Activated CD4-positive, CD25-positive, alpha-beta regulatory T cell treated with anti-CD3 and anti-CD28 coated beads, Interleukin-2, amount 50 U/mL, for 72 hours (primary cell): ENCODE data around the gene KRTAP5-8.
"Not testable (repeated sequence)": the region's sequence is repeated elsewhere in the genome, so short reads cannot be mapped to it uniquely, and the experiment has no call there.

Source experiments
- DNase-seq: peaks from one replicate; pipeline ENCODE4 v3.0.0; 2021

KRTAP5-8 gene

GRCh38 chr11:71537977-71538665 is at the start of gene KRTAP5-8:
TSS of gene KRTAP5-8 (plus strand) at chr11:71538025. CDS start at chr11:71538056, 31 bp downstream.
- not testable (repeated sequence) for DNase-seq

DNA sequence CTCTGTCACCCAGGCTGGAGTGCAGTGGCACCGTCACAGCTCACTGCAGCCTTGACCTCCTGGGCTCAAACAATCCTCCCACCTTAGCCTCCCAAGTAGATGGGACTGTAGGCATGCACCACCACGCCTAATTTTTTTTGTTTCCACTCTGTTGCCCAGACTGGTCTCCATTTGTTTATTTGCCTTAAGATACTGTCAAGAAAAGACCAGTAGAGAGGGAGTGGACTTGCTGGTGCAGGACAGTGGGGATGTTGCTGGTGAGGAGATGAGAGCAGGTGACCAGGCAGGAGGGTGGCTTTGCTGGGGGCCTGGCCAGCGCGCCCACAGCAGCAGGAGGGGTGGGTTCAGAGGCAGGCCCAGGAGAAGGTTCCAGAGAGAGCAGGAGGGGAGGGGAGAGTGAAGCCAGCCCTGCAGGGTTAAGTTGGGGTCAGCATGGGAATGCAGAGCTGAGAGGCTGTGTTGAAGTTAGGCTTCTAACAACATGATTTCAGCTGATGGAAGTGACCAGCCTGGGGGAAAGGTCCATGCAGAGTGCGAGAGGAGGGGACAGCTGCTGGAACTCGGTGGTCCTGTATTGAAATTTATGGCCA is 49.0 kb upstream of the KRTAP5-8 start:
- DNase-seq = no peak

DNA sequence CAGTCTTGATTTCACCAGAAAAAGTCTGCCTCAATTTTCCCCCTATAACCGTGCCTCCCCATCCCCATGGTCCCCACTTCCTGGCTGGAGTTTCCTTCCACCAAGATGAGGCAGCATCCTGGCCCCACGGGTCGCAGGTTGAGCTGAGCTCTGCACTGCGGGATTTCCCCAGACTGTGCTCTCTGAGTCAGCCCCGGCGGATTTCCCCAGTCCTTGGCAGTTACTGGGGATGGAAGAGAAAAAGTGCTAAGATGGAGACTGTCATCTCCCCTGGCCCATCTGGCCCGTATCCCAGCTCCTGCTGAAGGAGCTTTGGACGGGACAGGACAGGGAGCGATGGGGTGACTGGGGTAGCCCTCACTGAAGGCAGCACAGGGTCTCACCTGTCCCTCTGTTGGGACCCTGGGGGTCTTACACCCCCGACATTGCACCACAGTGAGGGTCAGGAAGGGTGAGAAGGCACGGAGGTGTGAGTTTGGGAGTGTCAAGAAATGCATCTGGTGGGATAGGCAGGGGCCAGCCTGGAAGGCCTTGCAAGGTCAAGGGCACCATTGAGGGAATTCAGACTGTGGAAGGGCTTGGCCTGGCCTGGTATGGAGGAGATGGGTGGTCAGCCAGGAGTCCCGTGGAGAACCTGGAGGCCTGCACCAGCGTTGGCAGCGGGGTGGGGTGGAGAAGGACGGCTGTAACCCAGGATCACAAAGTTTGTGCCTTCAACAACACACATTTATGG is 48.3 kb upstream of the KRTAP5-8 start:
- DNase-seq = peak; percentile 57

- DNase-seq = no peak
Observed at GRCh38 chr11:71490044-71490730, 47.6 kb upstream of the KRTAP5-8 start.

DNA sequence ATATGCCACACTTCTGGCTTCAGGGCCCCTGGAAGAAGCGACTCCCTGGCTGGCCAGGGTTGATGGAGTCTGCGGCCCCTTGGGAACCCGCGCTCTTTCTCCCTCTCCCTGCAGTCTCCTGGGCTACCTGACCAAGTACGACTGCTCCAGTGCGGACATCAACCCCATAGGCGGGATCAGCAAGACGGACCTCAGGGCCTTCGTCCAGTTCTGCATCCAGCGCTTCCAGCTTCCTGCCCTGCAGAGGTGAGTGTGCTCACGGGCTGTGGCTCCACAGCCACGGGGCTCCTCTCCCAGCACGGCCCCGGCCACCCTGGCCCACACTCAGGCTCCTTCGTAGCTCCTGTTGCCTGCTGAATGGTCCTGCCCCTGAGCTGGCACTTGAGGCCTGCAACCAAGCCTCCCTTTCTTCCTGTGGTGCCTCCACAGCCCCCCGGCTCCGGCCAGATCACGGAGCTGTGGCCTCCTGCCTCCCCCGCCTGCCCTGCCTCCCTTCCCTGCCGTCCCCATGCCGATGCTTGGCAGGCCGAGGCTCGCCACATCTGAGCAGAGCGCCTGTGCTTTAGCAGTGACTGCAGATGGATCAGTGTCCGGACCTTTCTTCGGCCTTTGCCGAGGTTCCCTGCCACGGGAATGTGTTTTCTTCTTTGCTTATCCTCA is 47.0 kb upstream of the KRTAP5-8 start:
- no peak for DNase-seq

DNA sequence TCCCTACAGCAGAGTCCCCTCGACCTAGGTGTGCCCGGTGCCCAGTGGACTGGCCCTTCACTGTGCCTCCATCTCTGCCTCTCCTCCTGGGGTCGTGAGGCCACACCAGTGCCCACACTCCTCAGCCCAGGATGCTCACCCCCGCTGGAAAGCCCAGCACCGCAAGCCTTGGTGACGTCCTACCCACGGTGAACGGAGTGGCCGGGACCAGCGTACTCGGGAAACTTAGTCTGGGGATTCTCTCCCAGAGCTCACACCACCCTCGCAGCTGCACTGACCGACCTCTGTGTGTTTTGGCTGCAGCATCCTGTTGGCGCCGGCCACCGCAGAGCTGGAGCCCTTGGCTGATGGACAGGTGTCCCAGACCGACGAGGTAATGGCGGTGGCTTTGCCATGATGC is 46.3 kb upstream of the KRTAP5-8 start:
- no peak for DNase-seq

- DNase-seq = no peak
Observed at GRCh38 chr11:71491940-71492339, 45.9 kb upstream of the KRTAP5-8 start.

DNA sequence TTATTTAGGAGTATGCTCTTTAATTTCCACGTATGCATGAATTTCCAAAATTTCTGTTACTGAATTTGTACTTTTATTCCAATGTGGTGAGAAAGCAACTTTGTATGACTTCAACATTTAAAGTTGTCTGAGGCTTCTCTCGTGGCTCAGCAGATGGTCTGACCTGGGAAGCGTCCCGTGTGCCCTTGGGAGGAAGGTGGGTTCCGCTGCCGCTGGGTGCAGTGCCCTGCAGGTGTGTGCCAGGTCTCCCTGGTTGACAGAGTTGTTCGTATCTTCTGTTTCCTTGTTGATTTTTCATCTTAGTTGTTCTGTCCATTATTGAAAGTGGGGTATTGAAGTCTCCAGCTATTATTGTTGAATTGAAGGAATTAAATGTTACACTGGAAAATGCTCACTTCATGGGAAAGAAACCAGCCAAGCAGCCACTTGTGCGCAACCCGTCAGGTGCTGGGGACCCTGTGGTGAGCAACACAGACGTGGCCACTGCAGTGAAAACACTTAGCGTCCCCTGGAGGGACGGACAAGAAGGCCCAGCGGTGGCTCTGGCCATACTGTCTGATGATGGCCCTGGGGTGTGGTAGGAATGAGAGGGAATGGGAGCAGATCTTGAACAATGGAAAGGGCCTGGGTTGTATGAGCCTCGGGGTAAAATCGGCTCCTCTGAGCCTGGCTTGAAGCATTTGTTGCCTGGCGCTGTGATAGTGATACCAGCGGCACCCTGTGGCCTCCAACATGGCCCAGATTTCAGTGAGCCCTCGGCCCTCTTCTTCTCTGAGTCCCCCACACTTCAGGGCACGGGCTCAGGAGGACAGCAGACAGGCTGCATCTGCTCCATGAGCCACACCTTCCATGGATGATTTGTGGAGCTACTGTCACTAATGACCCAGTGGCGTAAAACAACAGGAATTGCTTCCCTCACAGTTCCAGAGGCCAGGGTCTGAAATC is 42.3 kb upstream of the KRTAP5-8 start:
- no peak for DNase-seq

- DNase-seq = no peak
Observed at GRCh38 chr11:71496421-71496820, 41.4 kb upstream of the KRTAP5-8 start.

- DNase-seq = no peak
Observed at GRCh38 chr11:71498091-71498490, 39.7 kb upstream of the KRTAP5-8 start.

GRCh38 chr11:71499125-71499524 is 38.7 kb upstream of the KRTAP5-8 start:
- DNase-seq = no peak

GRCh38 chr11:71499546-71499945 is 38.3 kb upstream of the KRTAP5-8 start:
- DNase-seq = no peak

DNA sequence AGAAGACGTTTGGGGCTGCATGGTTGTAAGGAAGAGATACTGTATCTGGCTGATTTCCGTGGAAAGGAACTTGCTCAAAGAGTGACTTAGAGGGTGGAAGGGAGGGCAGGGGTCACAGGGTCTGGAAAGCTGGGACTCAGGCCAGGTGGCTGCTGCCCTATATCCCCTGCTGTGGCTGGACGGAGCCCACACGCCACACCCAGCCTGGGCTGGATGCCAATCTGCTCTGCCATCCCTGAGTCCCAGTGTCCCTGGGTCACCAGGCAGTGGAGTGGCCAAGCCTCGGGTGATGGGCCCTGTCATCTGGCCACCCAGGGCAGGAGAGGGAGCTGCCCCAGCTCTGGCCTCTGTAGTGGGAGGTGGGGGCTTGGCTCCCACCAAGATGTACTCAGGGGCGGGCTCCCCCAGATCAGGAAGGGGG is 37.2 kb upstream of the KRTAP5-8 start:
- no peak for DNase-seq

DNA sequence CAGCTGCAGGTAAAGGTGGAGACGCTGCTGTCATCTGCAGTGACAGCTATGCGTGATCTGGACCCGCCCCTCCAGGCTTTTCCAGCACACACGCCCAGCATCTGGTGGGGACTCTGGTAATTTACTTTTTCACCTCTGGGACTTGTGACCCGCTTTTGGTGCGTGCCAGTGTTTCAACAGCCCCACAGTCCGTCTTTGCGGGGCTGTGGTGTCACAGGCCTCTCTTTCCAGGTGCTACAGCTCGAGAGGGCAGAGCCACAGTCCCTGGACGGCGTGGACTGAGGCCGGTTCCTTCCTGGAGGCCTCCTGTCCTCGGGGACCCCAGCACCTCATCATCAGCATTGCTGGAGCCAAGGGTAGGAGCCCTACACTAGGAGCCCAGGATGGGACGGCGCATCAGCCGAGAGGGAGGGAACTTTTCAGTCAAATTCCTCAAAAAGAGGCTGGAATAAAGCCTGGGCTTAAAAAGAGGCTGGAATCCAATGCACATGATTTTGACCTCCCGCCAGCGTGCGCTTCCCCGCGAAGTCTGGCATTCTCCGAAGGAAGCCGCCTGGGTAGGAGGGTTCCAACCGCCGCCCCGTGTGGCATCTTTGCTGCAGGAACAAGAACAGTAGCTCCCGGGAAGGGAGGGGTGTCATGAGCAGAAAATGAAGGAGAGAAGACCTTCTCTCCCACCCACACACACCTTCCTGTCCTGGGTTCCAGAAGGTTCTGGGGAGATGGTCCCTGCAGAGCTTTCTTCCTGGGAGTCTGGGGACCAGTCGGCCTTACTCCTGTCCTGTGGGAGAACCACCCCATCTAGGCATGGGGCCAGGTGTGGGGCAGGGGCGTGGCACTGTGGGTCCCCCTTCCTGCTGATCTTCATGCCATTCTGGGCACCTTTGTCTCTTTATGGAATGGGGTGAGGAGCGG is 36.5 kb upstream of the KRTAP5-8 start:
- no peak for DNase-seq

DNA sequence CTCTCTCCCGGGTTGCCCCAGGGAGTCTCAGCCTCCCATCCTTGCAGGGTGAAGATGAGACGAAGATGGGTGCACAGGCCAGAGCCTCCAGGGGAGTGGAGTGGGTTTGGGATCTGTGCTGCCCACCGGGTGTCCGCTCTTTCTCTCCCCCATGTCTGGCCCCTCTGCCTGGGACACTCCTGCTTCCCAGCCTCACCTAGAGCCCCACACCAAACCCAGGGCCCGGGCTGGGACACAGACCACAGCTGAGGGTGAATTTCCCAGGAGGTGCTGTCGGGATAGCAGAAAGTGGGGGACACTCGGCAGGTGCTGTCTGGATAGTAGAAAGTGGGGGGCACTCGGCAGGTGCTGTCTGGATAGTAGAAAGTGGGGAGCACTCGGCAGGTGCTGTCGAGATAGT is 35.8 kb upstream of the KRTAP5-8 start:
- DNase-seq = no peak

DNA sequence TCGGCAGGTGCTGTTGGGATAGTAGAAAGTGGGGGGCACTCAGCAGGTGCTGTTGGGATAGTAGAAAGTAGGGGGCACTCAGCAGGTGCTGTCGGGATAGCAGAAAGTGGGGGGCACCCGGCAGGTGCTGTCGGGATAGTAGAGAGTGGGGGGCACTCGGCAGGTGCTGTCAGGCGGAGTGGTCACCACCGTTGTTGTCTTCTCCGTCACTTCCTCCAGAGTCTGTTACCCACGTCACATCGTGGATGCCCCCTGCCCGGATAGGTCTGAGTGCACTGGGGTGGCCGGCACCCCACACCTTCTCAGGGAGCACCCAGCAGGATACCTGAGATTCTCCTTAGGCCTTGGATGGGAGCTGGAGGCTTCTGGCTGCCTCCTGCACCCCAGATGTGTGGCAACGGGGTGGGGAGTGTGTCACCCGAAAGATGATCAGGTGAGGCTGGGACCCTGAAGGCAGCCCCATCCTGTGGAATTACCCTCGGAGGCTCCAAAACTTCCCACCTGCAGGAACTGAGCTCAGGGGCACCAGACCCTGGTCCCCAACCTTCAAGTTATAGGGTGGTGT is 34.9 kb upstream of the KRTAP5-8 start:
- DNase-seq = no peak

DNA sequence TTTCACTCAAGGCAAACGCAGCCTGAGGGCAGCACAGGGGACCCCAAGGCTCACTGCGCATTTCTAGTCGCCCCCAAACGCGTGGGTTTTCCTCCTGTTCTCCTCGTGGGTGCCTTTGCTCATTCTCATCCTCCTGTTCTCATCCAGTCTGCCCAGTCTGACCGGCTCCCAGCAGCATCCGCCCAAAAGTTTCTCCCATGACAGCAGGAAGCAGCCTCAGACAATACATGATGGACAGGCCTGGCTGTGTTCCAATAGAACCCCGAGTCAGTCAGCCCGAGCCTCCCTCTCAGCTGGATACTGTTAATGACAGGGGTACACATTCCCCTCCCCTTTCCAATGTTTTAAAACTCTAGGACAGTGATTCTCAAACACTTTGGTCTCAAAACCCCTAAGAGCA is 33.3 kb upstream of the KRTAP5-8 start:
- no peak for DNase-seq

DNA sequence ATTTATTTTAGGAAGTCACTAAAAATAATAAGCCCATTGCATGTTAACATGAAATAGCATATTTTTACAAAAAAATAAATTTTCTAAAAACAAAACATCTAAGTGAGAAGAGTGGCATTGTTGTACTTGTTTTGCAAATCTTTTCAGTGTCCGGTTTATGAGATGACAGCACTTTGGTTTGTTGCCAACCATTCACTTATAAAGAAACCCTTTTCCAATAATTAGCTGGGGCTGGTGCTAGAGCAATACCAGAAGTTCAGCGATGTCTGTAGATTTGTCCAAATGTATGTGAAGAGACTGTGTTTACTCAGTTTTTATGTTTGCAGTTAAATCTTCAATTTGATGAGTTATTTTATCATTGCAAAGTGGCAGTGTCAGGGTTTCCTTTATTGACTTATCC is 32.8 kb upstream of the KRTAP5-8 start:
- DNase-seq = no peak

DNA sequence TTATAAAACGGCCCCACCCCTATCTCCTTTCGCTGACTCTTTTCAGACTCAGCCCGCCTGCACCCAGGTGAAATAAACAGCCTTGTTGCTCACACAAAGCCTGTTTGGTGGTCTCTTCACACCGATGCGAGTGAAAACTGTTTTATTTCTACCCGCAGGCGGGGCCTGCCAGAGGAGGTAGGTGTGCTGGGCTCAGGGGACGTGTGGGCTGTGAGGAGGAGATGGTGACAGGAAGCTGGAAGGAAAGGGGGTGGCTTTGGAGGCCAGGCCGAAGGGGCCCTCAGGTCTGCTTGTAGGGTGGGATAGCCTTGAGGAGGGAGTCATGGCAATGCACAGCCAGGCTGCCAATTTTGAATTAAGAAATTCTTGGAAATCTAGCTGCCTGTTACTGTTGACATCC is 32.0 kb upstream of the KRTAP5-8 start:
- no peak for DNase-seq

DNA sequence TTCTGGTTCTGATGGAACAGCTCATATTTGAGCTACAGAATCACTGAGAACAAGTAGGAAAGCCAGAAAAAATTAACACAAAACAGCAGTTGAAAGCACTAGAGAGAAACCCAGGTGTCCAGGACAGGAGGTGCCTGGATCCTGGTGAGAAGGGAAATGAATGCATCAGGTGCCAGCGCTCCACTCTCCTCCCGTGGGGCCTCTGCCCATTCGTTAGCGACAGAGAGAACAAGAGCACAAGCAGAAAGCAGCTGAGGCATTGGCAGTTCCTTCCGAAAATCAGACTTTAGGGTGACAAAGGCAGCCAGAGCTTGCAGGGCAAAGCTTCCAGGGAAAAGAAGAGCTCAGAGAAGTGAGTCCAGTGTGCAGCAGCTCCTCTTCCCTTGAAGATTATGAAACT is 30.7 kb upstream of the KRTAP5-8 start:
- no peak for DNase-seq
